HG03045 (cell line): ENCODE results near the gene ETV5.

Experiments
- ATAC-seq: cut with Tn5 transposase; IDR thresholded peaks from one replicate; pipeline ENCODE4 v1.9.1; 2021; ENCODE audit warnings: mild to moderate bottlenecking, moderate library complexity; ENCODE audit not compliant: unreplicated experiment

Gene ETV5

GRCh38 chr3:186124592-186124991 lies 15.7 kb upstream of the ETV5 start:
- ATAC-seq = no peak

GRCh38 chr3:186123012-186123411 lies 14.1 kb upstream of the ETV5 start:
- no peak for ATAC-seq

GRCh38 chr3:186121968-186122367 lies 13.1 kb upstream of the ETV5 start:
- no peak for ATAC-seq

GRCh38 chr3:186121278-186121677 lies 12.4 kb upstream of the ETV5 start:
- ATAC-seq = no peak

GRCh38 chr3:186119499-186119898 lies 10.6 kb upstream of the ETV5 start:
- ATAC-seq = no peak

GRCh38 chr3:186118692-186119091 lies 9.8 kb upstream of the ETV5 start:
- no peak for ATAC-seq

- no peak for ATAC-seq
Observed at GRCh38 chr3:186117521-186118134, 8.7 kb upstream of the ETV5 start.

GRCh38 chr3:186115239-186115996 lies 6.5 kb upstream of the ETV5 start:
- no peak for ATAC-seq

GRCh38 chr3:186110975-186111974 lies 2.4 kb upstream of the ETV5 start:
- no peak for ATAC-seq

GRCh38 chr3:186109897-186110803 lies 1.3 kb upstream of the ETV5 start:
- no peak for ATAC-seq

GRCh38 chr3:186108106-186108940 lies 566 bp downstream of the ETV5 start:
- ATAC-seq = no peak

GRCh38 chr3:186107215-186108105 lies 1.4 kb downstream of the ETV5 start:
- ATAC-seq = no peak

- no peak for ATAC-seq
Observed at GRCh38 chr3:186105543-186105942, 3.3 kb downstream of the ETV5 start.

- ATAC-seq = no peak
Observed at GRCh38 chr3:186102687-186103086, 6.2 kb downstream of the ETV5 start.

GRCh38 chr3:186100398-186100797 lies 8.5 kb downstream of the ETV5 start:
- no peak for ATAC-seq

GRCh38 chr3:186099178-186099577 lies 9.7 kb downstream of the ETV5 start:
- no peak for ATAC-seq

- no peak for ATAC-seq
Observed at GRCh38 chr3:186098740-186099139, 10.1 kb downstream of the ETV5 start.

- no peak for ATAC-seq
Observed at GRCh38 chr3:186097663-186098451, 11.0 kb downstream of the ETV5 start.
